Vagina (tissue), 2 donors: ENCODE measurements around the gene NUP88.

Experiments used
- POLR2A ChIP-seq, 2 donors: fragments of 450-650 bp; IDR thresholded peaks; one replicate each; pipeline ENCODE4 v1.6.1; 2017; ENCODE audit warnings: antibody characterized with exemption in 2 of 2, mild to moderate bottlenecking in 2 of 2, moderate library complexity in 2 of 2
- POLR2AphosphoS5 ChIP-seq, 2 donors: sonication (generic); formaldehyde crosslinking; IDR thresholded peaks; one replicate each; pipeline ENCODE4 v1.9.0; 2017; ENCODE audit warnings: antibody characterized with exemption in 2 of 2, mild to moderate bottlenecking in 2 of 2, low read depth in 1 of 2; ENCODE audit not compliant: insufficient read depth in 1 of 2
- TF ChIP-seq, protein P1 (sequence below), 3 experiments: fragments of 450-650 bp in 2 of 3; fragments of 200-600 bp in 1 of 3; sonication (generic) in 1 of 3; IDR thresholded peaks; one replicate each; pipeline ENCODE4 v1.5.1; 2017 to 2019; ENCODE audit warnings: antibody characterized with exemption in 3 of 3, mild to moderate bottlenecking in 2 of 3, moderate library complexity in 2 of 3

DNA sequence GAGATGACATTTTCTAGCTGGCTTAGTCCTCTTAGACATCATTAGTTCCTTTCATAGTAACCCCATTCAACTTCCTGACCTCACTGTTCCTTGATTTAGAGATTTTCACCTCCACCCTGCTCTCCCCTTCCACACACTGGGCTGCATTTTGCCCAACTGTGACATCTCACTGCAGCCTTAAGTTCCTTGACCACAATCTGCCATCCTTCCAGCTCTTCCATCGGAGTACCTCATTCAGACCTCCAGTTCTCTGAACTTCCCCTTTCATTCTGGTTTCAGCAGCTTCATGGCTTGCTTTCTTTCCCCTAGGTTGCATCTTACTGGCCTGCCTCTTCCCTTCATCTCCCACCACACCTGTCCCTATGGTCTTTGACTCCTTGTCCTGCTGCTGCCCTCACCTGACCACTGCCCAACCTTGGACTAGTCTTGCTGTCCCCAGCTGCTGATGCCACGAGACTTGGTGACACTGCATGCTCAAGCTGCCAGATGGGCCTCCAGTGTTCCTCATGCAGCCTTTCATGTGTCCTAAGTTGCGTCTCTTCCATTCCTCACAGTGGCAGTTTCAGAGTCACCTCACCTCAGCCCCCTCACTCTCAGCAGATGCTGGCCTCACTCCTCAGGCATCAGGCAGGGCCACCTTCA lies 40.8 kb downstream of the NUP88 start:
- TF ChIP-seq POLR2A (IDR thresholded peaks at IDR 0.05): no peak
- TF ChIP-seq, protein P1, sequence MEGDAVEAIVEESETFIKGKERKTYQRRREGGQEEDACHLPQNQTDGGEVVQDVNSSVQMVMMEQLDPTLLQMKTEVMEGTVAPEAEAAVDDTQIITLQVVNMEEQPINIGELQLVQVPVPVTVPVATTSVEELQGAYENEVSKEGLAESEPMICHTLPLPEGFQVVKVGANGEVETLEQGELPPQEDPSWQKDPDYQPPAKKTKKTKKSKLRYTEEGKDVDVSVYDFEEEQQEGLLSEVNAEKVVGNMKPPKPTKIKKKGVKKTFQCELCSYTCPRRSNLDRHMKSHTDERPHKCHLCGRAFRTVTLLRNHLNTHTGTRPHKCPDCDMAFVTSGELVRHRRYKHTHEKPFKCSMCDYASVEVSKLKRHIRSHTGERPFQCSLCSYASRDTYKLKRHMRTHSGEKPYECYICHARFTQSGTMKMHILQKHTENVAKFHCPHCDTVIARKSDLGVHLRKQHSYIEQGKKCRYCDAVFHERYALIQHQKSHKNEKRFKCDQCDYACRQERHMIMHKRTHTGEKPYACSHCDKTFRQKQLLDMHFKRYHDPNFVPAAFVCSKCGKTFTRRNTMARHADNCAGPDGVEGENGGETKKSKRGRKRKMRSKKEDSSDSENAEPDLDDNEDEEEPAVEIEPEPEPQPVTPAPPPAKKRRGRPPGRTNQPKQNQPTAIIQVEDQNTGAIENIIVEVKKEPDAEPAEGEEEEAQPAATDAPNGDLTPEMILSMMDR (IDR thresholded peaks at IDR 0.05): no peak
- TF ChIP-seq POLR2AphosphoS5 (IDR thresholded peaks at IDR 0.05; ENCODE audit: insufficient read depth in 1 of 2, low read depth in 1 of 2): no peak
